B cell (primary cell): ENCODE measurements around the gene BACE1-AS. TPM values are rescaled to one million over a fixed set of nuclear protein-coding genes. Genes with fewer than 3 reads are reported as not detected.

Experiments used
- ATAC-seq: fragments of 200-7000 bp; cut with Tn5 transposase; one replicate; pipeline ENCODE4 v1.10.0; 2021; ENCODE audit warnings: low read depth, mild to moderate bottlenecking, moderate number of reproducible peaks, moderate library complexity
- CTCF ChIA-PET: fragments of 350-600 bp; sonication (Branson Sonifier 250); formaldehyde crosslinking; loops from one replicate; lab custom pipeline; 2021; ENCODE audit warnings: antibody characterized with exemption, inconsistent platforms; lab: Charles Lee
- POLR2A ChIA-PET: fragments of 350-600 bp; sonication (Branson Sonifier 250); formaldehyde crosslinking; loops from one replicate; lab custom pipeline; 2021; ENCODE audit warnings: antibody characterized with exemption; lab: Charles Lee
- DNase-seq: peaks from one replicate; pipeline ENCODE4 v3.0.0; 2013
- H2AFZ ChIP-seq: 2 replicates; pipeline ENCODE4 v1.6.1; 2012; ENCODE audit warnings: mild to moderate bottlenecking, low read depth, low read length; ENCODE audit not compliant: insufficient read depth, poor library complexity, severe bottlenecking
- H3K27ac ChIP-seq, 2 donors: 1 replicate in 1 of 2; 2 replicates in 1 of 2; pipeline ENCODE4 v1.5.1; 2012 to 2013; ENCODE audit warnings: low read length in 2 of 2, mild to moderate bottlenecking in 2 of 2, moderate library complexity in 1 of 2
- H3K27me3 ChIP-seq, 4 experiments: fragments of 200-600 bp in 1 of 4; sonication (generic) in 1 of 4; replicated peaks in 1 of 4; 1 replicate in 2 of 4; 2 replicates in 2 of 4; pipeline versions ENCODE4 v1.6.1 to v1.7.0; 2013 to 2016; ENCODE audit warnings: low read length in 3 of 4, mild to moderate bottlenecking in 2 of 4, mixed read lengths in 1 of 4, moderate library complexity in 1 of 4; ENCODE audit not compliant: insufficient read depth in 4 of 4, control insufficient read depth in 3 of 4; ENCODE audit errors: control extremely low read depth in 1 of 4
- H3K36me3 ChIP-seq, 2 experiments: replicated peaks in 1 of 2; 1 replicate in 1 of 2; 2 replicates in 1 of 2; pipeline versions ENCODE4 v1.6.1 to v1.7.1; 2013; ENCODE audit warnings: low read length in 1 of 2; ENCODE audit not compliant: insufficient read depth in 2 of 2, control insufficient read depth in 1 of 2; ENCODE audit errors: control extremely low read depth in 1 of 2, extremely low read depth in 1 of 2
- H3K4me1 ChIP-seq, 2 donors: fragments of 200-600 bp in 1 of 2; sonication (generic) in 1 of 2; 1 replicate in 1 of 2; 2 replicates in 1 of 2; pipeline versions ENCODE4 v1.5.1 to v1.6.1; 2013 to 2017; ENCODE audit warnings: low read length in 2 of 2; ENCODE audit not compliant: control insufficient read depth in 2 of 2, insufficient read depth in 2 of 2
- H3K4me2 ChIP-seq: replicated peaks from 2 replicates; pipeline ENCODE3; 2012; ENCODE audit warnings: mild to moderate bottlenecking, low read depth, low read length; ENCODE audit not compliant: poor library complexity, severe bottlenecking
- H3K4me3 ChIP-seq, 5 experiments: fragments of 200-600 bp in 1 of 5; sonication (generic) in 1 of 5; 1 replicate in 3 of 5; 2 replicates in 2 of 5; pipeline versions ENCODE4 v1.5.1 to v1.7.0; 2011 to 2016; ENCODE audit warnings: low read length in 4 of 5, mild to moderate bottlenecking in 4 of 5, low read depth in 2 of 5, control low read depth in 1 of 5, moderate library complexity in 1 of 5; ENCODE audit not compliant: insufficient read depth in 1 of 5; ENCODE audit errors: control extremely low read depth in 1 of 5, extremely low read depth in 1 of 5
- H3K79me2 ChIP-seq: fragments of 200-600 bp; sonication (generic); one replicate; pipeline ENCODE4 v1.6.0; 2016; ENCODE audit warnings: low read length; ENCODE audit not compliant: control insufficient read depth, insufficient read depth
- H3K9ac ChIP-seq: fragments of 200-600 bp; sonication (generic); 2 replicates; pipeline ENCODE4 v1.6.1; 2017; ENCODE audit warnings: mild to moderate bottlenecking, low read length, moderate library complexity
- H3K9me3 ChIP-seq, 3 donors: one replicate each; pipeline versions ENCODE4 v1.6.1 to v1.7.1; 2013; ENCODE audit warnings: low read length in 2 of 3; ENCODE audit not compliant: control insufficient read depth in 2 of 3, insufficient read depth in 1 of 3; ENCODE audit errors: control extremely low read depth in 1 of 3
- H4K20me1 ChIP-seq: 2 replicates; pipeline ENCODE4 v1.6.0; 2012; ENCODE audit warnings: mild to moderate bottlenecking, low read length; ENCODE audit not compliant: insufficient read depth, control insufficient read depth, poor library complexity, severe bottlenecking
- H3K27ac Mint-ChIP-seq: one replicate; pipeline ENCODE4 v1.8.0; 2021; ENCODE audit warnings: mixed read lengths
- H3K27me3 Mint-ChIP-seq: one replicate; pipeline ENCODE4 v1.8.0; 2021; ENCODE audit warnings: mixed read lengths
- H3K4me1 Mint-ChIP-seq: one replicate; pipeline ENCODE4 v1.8.0; 2021; ENCODE audit warnings: mixed read lengths
- H3K4me3 Mint-ChIP-seq: one replicate; pipeline ENCODE4 v1.8.0; 2021; ENCODE audit warnings: mixed read lengths
- H3K9me3 Mint-ChIP-seq: one replicate; pipeline ENCODE4 v1.8.0; 2022; ENCODE audit warnings: mixed read lengths; ENCODE audit not compliant: insufficient read depth
- EZH2 ChIP-seq: IDR thresholded peaks from 2 replicates; pipeline ENCODE4 v1.6.1; 2012; ENCODE audit warnings: borderline replicate concordance, low read depth, mild to moderate bottlenecking, moderate library complexity, low read length; ENCODE audit not compliant: insufficient read depth, poor library complexity, severe bottlenecking
- WGBS: methylation state at CpG from one replicate; pipeline ENCODE4 v1.1.5; 2013; ENCODE audit warnings: missing lambda C conversion rate; ENCODE audit not compliant: insufficient coverage; 5-methylcytosine and 5-hydroxymethylcytosine counted together
- intact Hi-C: fragments of 100-400 bp; cut with micrococcal nuclease; formaldehyde crosslinking; loops from one replicate; pipeline ENCODE4 v1.10.0; 2022
- polyA plus RNA-seq: library from polyadenylated mRNA; depleted of rRNA; stranded (reverse); fragments of >200 nt; gene quantifications from 2 replicates; pipeline ENCODE4 v1.2.3, GENCODE V29; 2012
- total RNA-seq, 2 donors: library from RNA; stranded (reverse); fragments of 120-200 nt in 1 of 2; gene quantifications; 1 replicate in 1 of 2; 2 replicates in 1 of 2; pipeline versions ENCODE4 v1.2.3 to v1.2.4, GENCODE V29; 2013 to 2022
- TF ChIP-seq, protein P1 (sequence below): fragments of 200-600 bp; IDR thresholded peaks from one replicate; pipeline ENCODE4 v1.8.0; 2022; ENCODE audit warnings: antibody characterized with exemption, mild to moderate bottlenecking

The BACE1-AS gene
- total and polyA plus RNA-seq, 2 donors (not counting 1 experiment from before 2014, with no cell fraction given) = 3.5 to 11.2 TPM

DNA sequence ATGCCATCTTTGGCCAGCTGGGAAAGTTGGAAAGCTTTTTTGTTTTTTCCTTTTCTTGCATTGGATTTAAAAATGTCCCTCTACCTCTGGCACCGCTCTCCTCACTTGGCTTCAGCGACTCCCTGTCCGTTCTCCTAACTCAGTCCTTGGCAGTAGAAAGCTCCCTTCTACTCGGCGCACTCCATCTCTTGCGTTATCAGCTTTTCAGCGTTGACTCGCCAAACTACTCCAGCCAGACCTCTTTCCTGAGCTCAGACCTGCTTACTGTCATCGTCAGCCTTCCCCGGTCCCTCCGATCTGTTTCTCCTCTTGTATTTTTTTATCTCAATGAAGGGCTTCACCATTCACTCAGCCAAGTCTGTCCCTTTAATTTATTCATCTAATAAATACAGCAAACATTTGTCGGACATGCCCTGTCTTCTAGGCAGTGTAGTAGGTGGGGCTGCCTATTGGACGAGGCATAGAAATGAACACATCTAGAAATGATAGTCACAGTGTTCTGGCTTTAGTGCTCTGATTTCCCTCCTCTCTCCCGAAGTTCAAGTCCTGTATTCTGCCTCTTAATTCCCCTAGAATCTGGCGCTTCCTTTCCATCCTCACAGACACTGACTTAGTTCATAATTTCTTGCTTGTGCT, 37.3 kb downstream of the BACE1-AS start:
- no peaks in the 10 kb centered on the region for H3K36me3 ChIP-seq
- POLR2A ChIA-PET = interaction anchor here (1.7 kb wide), 1 partner anchor 184 kb away, joined by 6 read pairs; no protein-coding TSS in a partner anchor
- peaks cover 6 to 11% of the 10 kb centered on the region in 2 donors for H3K4me1 ChIP-seq
- H3K4me3 Mint-ChIP-seq = no peak overlapping the region
- DNase-seq = no peak
- intact Hi-C loops = loop anchor here (1.0 to 10.0 kb wide), 5 partner anchors 96 to 556 kb away; partner anchors contain the start of genes BUD13, PAFAH1B2, PCSK7 and RNF214
- peak overlapping the region; percentile 84 to 89 for H3K27ac ChIP-seq
- H4K20me1 ChIP-seq = no peaks in the 10 kb centered on the region
- peaks cover 12% of the 10 kb centered on the region for H3K79me2 ChIP-seq
- peak overlapping the region; percentile 90 for H2AFZ ChIP-seq
- H3K9ac ChIP-seq = peak overlapping the region; percentile 83
- CTCF ChIA-PET = interaction anchor here (1.0 to 2.1 kb wide), 4 partner anchors 11 to 479 kb away, joined by 4 to 6 read pairs (median 4); partner anchors contain the start of gene BACE1
- no peaks in the 10 kb centered on the region for H3K9me3 Mint-ChIP-seq
- peak overlapping the region; percentile 79 for H3K4me2 ChIP-seq
- H3K4me3 ChIP-seq = peak overlapping the region; percentile 57 to 88 (median 79)
- no peak overlapping the region for H3K27ac Mint-ChIP-seq
- no peaks in the 10 kb centered on the region for H3K27me3 ChIP-seq
- H3K9me3 ChIP-seq = no peaks in the 10 kb centered on the region
- H3K27me3 Mint-ChIP-seq = no peaks in the 10 kb centered on the region
- WGBS = 13% methylated on average over 12 of the region's 15 CpGs
- peaks cover 8% of the 10 kb centered on the region for H3K4me1 Mint-ChIP-seq
- ATAC-seq = no peak
- TF ChIP-seq EZH2 = no peak
- TF ChIP-seq, protein P1, sequence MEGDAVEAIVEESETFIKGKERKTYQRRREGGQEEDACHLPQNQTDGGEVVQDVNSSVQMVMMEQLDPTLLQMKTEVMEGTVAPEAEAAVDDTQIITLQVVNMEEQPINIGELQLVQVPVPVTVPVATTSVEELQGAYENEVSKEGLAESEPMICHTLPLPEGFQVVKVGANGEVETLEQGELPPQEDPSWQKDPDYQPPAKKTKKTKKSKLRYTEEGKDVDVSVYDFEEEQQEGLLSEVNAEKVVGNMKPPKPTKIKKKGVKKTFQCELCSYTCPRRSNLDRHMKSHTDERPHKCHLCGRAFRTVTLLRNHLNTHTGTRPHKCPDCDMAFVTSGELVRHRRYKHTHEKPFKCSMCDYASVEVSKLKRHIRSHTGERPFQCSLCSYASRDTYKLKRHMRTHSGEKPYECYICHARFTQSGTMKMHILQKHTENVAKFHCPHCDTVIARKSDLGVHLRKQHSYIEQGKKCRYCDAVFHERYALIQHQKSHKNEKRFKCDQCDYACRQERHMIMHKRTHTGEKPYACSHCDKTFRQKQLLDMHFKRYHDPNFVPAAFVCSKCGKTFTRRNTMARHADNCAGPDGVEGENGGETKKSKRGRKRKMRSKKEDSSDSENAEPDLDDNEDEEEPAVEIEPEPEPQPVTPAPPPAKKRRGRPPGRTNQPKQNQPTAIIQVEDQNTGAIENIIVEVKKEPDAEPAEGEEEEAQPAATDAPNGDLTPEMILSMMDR = no peak

DNA sequence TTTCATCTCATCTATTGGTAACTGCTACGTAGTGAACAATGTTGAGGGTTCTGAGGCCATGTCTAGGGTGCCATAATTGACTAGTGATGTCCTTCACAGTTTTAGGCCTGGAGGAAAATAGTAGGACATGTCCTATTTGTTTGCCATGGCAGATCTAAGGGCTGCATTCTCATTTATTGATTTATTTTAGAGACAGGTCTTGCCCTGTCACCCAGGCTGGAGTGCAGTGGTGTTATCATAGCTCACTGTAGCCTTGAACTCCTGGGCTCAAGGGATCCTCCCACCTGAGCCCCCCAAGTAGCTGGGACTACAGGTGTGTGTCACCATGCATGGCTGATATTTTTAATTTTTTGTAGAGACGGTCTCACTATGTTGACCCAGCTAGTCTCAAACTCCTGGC, 41.7 kb downstream of the BACE1-AS start:
- no peaks in the 10 kb centered on the region for H3K27me3 Mint-ChIP-seq
- DNase-seq (no peak), ATAC-seq (no peak)
- Histone ChIP-seq H3K36me3 (peaks cover 0 to 5% of the 10 kb centered on the region in 2 experiments), H4K20me1 (no peaks in the 10 kb centered on the region), H3K4me1 (peaks cover 6 to 11% of the 10 kb centered on the region in 2 donors), H3K9ac (no peak overlapping the region), H3K27ac (no peak overlapping the region), H3K4me3 (no peak overlapping the region), H3K4me2 (no peak overlapping the region), H2AFZ (no peak overlapping the region), H3K9me3 (no peaks in the 10 kb centered on the region), H3K27me3 (no peaks in the 10 kb centered on the region), H3K79me2 (peaks cover 12% of the 10 kb centered on the region)
- TF ChIP-seq EZH2 = no peak
- TF ChIP-seq, protein P1 = no peak
- POLR2A ChIA-PET = interaction anchor here (0.6 kb wide), 1 partner anchor 57 kb away, joined by 6 read pairs; no protein-coding TSS in a partner anchor
- WGBS = 50% methylated on average over 2 of the region's 2 CpGs
- no peak overlapping the region for H3K27ac Mint-ChIP-seq
- intact Hi-C loops = no loop called here
- H3K4me3 Mint-ChIP-seq = no peak overlapping the region
- H3K4me1 Mint-ChIP-seq = peaks cover 6% of the 10 kb centered on the region
- CTCF ChIA-PET = no interaction called here
- H3K9me3 Mint-ChIP-seq = no peaks in the 10 kb centered on the region
